Activated CD8-positive, alpha-beta memory T cell treated with anti-CD3 and anti-CD28 coated beads, Interleukin-2, amount 50 U/mL, for 48 hours (primary cell): Measurements from ENCODE around the gene TMEM240.
"Not testable (repeated sequence)": the region's sequence is repeated elsewhere in the genome, so short reads cannot be mapped to it uniquely, and the experiment has no call there.

ENCODE experiments used
- DNase-seq: peaks from one replicate; pipeline ENCODE4 v3.0.0-alpha.2; 2020

TMEM240 gene

DNA sequence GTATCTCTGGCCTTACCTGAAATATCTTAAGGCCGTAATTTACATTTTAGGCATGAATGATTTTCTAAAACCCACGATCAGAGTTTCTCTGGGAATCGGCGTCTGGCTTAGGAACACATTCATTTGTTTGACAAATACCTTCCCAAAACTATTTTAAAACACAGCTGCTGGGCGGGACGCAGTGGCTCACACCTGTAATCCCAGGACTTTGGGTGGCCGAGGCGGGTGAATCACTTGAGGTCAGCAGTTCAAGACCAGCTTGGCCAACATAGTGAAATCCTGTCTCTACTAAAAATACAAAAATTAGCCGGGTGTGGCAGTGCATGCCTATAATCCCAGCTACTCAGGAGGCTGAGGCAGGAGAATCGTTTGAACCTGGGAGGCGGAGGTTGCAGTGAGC, 16.5 kb upstream of the TMEM240 start:
- DNase-seq, result not testable (repeated sequence)

DNA sequence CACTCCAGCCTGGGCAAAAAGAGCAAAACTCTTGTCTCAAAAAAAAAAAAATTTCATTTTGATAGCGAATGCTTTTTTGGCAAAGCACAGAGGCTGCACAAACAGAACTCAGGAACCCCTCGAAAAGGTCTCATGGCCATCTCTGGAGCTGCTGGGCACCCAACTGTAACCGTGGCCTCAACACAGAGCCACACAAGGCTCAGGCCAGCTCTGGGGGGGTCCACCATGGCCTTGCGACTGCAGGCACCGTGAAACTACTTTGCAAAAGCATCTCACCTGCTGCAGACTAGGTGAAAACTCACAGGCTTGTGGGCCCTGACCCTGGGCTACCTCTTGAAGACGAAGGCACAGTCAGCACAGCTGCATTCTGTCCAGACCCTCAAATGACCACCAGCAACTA, 16.1 kb upstream of the TMEM240 start:
- DNase-seq, result no peak

DNA sequence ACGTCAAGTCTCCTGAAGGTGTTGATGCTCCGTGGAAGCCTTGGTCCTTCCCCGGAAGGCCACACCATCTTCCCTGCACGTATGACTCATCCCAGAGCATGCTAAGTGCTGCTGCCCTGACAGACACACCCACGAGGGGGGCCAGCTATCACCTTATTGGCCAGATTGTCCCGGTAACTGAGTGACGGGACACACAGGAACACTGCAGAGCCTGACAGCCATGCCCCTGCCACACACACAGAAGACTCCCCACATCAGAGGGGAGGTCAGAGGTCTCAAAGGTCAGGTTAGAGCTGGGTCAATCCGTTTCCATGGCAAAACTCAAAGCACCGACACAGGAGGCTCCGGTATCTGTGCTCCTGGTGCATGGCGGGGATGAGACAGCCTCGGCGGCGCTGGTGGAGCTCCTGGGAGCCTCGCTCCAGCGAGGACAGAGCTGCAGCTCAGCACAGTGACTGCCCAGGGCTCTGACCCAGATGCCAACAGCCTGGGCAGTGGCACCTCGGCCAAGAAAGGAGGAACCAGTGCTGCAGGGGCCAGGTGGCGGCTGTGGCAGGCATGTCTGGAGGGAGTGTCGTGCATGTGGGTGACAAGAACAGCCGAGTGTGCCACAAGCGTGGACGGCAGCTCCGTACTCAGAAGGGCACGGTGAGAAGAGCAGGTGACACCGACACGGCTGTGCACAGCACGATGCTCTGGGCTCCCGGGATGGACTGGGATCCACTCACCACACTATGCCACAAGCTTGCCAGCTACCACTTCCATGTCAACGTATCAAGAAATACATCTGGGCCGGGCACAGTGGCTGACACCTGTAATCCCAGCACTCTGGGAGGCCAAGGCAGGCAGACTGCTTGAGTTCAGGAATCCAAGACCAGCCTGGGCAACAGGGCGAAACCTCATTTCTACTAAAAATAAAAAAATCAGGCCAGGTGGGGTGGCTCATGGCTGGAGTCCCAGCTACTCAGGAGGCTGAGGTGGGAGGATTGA, 14.8 kb upstream of the TMEM240 start:
- peak; percentile 50 for DNase-seq

DNA sequence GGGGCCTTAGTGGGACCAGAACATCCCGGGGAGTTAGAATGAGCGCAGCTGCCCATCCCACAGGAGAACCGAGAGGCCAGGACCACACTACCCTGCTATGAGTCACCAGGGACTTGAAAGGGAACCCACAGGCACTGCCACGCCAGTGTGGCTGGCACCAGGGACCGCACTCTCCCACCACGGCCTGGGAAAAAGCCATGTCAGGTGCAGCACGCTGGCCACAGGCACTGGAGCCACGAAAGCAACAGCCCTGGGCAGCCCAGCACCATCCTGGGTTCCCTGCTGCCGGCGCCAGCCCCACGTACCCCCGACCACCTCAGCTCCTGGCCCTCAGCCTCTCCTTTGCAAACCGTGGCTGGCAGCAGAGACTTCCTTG, 14.1 kb upstream of the TMEM240 start:
- no peak for DNase-seq

DNA sequence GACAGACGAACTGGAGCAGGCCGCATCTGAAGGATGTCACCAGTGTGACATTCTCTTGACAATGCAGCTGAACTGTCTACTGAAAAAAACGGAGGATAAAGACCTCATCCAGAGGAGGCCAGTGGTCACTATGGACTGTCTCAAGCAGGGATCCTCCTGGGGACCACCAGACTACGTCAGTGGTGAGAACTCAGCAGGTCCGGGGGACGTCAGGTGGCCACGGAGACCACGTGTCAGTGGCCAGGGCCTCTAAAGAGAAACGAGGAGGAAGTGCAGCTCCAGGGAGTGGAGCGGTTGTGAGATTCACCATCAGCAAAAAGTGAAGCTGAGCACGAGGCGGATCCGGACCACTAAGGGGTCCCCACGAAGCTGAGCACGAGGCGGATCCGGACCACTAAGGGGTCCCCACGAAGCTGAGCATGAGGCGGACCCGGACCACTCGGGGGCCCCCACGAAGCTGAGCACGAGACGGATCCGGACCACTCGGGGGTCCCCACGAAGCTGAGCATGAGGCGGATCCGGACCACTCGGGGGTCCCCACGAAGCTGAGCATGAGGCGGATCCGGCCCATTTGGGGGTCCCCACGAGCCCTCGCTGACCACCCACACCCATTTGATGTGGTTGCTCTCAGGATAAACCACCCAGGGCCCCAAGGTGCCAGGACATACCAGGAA, 13.5 kb upstream of the TMEM240 start:
- DNase-seq, result no peak

DNA sequence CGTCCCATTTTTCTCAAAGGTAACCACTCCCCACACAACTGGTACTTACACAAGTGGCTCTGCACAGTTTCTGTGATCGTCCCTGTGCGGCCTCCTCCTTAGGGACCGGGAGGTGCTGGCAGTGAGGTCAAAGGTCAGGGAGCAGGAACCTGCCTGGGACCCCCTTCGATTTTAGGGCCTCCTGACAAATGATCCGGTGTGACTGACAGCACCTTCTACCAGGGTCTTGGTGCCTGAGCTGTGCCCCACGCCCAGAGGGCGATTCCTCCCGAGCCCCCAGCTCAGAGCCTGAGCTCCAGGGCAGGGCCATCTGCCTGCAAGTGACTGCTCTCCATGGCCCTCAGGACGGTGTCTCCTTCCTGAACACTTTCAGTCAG, 11.8 kb upstream of the TMEM240 start:
- no peak for DNase-seq

DNA sequence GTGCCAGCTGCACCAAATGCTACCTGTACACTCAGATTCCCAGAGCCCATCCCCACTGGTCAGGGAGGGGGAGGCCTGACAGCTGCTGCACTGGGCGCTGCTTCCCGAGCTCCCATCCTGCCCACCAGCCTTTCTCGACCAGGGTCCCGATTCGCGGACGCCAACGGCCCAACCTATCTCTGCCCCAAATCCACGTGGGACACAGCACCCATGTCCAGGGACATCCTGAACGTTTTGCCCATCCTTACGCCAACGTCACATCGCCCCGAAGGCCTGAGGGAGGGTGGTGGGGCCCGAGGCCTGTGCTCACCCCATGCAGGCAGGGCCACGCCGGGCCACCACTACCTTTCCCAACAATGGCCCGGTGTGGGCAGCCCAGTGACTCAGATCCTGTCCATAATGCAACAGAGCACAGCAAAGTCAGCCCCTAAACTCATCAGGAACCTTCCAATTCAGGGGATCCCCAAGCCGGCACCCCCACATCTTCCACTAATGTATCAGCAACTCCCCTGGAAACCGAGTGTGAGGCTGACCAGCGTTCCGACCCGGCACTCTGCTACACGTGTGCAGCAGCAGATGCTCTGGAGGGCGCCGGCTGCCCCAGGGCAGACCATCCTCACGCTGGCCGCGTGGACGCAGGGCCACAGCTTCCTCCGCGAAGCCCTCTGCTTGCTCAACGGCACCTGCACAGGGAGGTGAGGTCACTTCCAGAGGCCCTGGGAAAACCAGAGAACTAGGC, 11.3 kb upstream of the TMEM240 start:
- DNase-seq, result no peak

DNA sequence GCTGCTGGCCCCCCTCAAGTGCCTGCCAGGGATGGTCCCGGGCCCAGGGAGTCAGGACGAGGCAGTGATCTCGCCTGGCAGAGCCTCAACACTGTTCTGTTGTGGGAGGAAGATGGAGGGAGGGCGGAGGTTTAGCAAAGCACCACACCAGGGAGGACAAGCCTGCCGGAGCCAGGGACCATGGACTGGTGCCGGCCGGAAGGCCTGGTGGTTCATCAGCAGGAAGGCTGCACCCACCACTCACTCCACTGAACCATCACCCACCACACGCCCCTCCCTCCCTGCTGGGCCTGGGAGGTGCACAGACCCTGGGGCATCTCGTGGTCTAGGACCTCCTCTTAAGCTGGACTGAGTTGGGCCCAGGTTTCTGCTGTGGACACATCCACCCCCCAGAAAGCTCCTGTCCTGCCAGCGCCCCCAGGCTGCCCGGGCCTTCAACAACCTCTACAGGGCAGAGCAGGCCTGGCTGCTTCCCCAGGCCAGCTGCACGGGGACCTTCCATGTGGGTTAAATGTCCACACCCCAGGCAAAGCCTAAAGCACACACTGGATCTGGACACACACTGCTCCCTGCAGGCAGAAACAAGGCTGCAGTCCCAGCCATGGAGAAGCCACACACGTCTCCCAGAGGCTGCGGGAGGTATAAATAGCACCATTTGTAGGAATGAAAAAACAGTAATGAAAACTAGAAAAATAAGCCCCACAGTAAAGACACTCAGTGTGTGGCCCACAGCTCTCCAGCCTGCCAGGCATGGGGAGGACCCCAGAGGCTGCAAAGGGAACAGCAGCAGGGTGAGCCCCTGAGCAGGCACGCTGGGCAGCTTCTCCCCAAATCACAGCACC, 10.4 kb upstream of the TMEM240 start:
- DNase-seq, result no peak

DNA sequence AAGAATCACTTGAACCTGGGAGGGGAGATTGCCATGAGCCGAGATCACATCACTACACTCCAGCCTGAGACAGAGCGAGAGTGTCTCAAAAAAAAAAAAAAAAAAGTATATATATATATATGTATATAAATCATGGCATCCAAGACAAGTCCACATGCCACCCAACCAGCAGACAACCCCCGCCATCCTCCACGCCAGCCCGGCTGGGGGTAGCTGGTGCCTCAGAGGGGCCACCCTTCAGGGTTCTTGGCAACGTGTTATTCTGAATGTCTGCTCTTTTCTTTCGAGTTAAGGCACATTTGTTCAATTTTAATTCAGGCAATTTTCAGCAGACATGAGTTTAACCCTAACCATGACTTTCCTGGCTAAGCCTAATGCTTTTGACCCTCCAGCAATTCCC, 9.7 kb upstream of the TMEM240 start:
- no peak for DNase-seq

DNA sequence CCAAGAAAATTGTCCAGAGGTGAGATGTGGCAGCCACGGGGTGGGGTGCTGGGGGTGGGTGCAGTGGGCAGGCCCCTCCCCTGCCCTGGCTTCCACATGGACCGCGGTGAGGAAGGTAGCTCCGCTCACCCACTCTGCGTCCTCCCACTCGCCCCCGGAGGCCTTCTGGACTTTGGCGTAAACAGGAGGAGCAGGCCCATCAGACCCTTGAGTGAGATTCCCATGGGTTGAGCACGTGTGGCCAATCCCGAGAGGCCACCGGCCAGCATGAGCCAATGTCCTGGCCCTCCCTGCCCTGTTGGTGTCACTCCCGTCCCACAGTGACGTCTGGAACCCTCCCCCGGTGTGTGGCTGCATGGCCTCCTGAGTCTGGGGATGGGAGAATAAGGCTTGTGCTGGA, 8.2 kb upstream of the TMEM240 start:
- no peak for DNase-seq

DNA sequence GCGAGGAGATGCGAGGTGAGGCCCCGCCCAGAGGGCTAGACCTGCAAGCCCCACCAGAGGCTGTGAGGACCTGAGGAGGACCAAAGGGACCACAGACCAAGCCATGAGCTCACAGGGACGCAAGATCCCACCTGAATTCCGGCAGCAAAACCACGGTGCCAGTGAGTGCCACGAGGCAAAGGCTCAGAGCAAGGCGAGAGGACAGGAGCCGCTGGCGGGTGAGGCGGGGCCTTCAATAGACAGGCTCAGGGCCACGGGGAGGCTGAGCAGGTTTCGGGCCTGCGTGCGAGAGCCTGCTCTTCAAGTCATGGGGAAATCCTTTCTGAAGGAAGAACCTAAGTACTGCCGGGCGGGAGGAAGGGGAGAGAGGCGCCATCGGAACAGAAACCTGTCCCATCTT, 7.1 kb upstream of the TMEM240 start:
- DNase-seq, result no peak

DNA sequence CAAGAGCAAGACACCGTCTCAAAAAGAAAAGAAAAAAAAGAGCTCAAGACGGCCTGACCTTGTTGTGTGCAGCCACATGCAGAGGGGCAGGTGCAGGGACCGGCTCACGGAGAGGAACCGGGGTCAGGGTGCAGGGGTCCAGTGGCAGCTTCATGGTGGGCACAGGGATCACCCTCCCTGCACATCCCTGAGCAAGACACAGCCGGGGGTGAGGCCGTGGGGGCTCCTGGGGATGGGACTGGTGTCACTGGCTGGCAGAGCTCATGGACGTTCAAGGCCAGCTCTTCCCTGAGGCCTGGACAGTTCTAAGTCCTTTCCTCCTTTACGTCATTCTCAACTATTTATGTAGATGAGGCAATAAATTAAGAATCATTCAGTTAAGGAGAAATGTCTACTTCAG, 6.6 kb upstream of the TMEM240 start:
- DNase-seq, result no peak

DNA sequence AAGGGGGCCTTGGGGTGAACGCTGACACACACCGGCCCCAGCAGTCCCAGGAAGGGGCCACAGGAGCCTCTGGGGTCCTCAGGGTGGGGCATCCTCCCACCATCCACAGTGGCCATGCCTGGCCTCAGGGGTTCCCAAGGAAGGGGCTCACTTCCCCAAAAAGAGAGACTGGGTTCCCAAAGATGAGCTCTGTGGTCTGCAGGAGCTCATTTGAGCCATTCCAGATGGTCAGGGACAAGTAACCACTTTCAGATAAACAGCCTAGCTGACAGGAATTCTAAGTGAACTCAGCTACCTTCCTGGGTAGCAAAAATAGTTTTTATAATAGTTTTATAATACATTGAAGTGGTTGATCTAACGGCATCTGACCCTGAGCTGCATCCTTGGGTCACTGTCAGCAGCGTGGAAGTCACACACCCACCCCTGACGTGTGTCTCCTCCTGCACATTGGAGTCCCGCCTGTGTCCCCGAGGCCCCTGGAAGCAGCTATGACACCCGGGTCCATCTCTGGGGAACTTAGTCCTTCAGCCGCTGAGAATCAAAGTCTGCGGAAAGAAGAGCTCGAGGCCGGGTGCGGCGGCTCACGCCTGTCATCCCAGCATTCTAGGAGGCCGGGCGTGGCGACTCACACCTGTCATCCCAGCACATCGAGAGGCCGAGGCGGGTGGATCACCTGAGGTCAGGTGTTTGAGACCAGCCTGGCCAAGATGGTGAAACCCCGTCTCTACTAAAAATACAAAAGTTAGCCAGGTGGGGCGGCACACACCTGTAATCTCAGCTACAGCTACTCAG, 5.7 kb upstream of the TMEM240 start:
- no peak for DNase-seq

DNA sequence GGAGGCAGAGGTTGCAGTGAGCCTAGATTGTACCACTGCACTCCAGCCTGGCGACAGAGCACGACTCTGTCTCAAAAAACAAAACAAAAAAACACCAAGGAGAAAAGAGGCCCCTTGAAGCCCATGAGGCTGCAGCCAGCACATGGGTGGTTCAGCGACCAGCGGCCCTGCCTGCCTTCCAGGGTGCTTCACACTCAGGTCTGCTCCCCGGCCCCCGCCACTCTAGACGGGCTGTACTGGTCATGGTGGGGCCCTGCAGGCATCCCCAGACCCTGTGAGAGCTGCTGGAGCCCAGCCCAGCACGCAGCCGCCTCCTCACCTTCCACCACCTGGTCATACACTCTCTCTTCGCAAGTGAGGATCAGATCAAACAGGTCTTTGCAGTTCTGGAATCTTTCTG, 4.1 kb upstream of the TMEM240 start:
- DNase-seq, result no peak

DNA sequence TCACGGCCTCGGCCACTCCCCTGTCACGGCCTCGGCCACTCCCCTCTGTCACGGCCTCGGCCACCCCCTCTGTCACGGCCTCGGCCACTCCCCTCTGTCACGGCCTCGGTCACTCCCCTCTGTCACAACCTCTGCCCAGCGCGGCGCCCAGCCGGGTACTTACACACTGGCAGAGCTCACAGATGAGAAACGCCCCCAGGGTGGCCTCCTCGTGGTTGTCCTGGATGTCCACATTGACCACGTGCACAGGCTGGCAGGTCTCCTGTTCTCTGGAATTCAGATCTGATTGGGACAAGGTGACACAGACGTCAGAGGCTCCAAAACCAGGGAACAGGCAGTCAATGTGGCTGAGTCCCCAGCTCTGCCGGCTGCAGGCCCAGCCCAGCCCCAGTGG, 3.3 kb upstream of the TMEM240 start:
- no peak for DNase-seq

DNA sequence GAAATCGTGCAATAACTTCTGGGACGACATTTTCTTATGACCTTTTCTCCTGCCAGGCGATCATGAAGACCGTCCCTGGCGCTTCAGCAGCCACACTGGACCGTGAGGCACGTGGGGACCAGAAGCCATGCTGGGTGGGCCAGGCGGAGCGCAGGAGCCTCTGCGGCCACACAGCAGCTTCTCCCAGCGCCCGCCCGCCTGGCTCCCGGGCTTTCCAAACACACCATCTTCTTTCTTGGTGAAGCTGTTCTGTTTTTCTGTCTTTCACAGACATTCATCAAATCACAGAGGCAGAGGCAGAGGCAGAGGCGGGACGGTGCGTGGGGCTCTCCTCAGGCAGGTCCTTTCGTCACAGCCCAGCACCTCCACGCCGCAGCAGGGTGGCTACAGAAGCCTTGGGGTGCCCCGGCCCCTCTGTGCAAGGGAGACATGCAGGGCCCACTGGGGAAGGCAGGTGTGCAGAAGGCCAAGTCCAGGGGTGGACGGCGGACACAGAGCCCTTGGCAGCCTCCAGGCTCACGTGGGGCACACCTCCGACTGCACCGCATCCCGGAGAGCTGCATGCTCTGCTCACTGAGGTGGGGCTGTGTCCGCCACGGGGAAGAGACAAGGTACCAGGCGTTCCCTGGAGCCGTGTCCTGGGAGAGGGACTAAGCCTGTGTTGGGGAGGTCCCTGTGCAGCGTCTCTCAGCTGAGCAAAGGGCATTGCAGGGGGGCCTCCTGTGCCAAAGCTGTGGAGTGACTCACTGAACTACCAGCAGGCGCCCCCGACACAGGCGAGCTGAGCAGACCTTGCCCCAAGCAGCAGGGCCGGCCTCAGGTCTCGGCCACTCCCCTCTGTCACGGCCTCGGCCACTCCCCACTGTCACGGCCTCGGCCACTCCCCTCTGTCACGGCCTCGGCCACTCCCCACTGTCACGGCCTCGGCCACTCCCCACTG, 2.6 kb upstream of the TMEM240 start:
- DNase-seq, result peak; percentile 50

DNA sequence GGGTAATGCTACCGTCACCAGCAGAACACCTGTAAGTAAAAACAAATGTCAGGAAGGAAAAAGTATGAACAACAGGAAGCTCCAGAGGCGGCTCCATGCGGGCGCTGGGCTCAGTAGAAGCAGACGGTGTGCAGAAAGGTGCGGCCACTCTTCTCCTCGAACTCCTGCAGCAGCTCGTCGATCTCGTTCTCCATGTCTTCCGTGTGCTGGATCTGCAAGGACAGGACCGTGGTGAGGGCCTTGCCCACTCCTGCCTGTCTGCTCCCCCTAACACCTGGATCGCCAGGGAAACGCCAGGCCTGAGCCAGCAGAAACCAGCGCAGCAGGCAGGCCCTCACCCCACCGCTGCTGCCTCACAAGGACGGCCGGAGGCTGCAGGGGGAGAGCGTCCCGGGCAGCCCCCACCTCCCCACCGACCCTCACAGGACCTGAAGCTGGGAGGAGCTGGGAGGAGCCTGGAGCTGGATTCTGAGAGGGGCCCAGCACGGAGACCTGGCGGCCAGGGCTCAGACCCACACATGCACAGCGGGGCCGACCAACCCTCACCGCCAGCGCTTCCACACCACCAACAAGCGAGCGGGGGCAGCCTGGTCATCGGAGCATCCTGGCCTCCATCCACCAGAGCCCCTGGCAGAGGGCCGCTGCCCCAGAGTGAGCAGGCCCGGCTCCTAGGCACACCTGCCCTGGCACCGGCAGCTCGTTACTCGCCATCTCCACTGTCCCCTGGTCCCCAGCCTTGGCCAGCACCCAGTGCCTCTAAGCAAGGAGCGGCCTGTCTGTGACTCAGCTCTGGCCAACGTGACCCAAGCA, 1.7 kb upstream of the TMEM240 start:
- DNase-seq, result no peak

DNA sequence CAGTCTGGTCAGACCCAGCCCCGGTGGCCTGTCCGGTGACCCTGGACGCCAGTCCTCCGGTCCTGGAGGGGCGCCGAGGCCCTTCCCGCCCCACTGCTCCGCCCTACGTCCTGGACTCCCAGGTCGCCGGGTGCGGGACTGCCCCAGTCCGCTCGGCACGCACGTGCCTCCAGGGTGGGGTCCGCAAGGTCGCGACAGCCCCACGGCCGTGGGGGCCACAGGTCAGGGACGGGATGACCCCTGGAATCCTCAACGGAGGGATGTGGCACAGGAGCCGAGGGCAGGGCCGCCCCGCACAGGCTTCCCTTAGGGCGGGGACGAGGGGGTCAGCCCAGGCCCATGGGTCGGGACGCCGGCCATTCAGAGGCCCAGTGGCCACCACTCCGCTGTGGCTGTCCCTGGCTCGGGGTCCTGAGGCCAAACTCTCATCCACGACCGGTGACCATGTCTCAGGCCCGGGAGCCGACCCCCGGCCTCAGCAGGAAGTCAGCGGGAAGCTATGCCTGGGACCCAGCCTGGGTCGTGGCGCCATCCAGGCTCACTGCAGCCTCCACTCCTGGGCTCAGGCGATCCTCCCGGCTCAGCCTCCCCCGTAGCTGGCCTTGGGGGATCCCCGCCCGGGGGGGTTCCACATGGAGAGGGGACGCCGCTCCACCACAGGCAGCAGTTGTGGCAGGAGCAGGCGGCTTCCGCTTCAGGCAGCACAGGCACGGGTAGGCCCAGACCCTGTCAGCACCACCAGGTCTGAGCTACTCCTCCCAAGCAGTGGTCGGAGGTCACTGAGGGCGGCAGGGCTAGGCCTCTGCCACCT, 599 bp upstream of the TMEM240 start:
- DNase-seq, result no peak
